ENCODE results near the gene DNAJC27.

DNA sequence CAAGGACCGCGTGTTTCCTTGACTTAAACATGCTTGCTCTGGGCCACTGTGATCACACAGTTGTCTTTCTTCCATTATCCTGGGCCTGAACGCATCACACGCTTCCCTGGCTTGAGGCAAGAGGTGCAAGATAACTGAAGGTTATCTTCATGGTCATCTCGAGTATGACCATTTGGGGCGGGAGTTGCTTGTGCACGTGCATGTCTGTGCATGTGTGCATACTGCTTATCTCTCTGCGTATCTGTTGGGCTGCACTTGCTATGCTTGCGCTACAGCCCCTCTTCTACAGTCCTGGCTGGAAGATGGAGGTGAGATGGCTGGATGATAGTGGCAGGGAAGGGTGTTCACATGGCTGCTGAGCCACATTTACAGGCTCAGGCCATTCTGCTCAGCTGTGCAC lies 42.9 kb upstream of the DNAJC27 start:
- TF ChIP-seq, protein P1, sequence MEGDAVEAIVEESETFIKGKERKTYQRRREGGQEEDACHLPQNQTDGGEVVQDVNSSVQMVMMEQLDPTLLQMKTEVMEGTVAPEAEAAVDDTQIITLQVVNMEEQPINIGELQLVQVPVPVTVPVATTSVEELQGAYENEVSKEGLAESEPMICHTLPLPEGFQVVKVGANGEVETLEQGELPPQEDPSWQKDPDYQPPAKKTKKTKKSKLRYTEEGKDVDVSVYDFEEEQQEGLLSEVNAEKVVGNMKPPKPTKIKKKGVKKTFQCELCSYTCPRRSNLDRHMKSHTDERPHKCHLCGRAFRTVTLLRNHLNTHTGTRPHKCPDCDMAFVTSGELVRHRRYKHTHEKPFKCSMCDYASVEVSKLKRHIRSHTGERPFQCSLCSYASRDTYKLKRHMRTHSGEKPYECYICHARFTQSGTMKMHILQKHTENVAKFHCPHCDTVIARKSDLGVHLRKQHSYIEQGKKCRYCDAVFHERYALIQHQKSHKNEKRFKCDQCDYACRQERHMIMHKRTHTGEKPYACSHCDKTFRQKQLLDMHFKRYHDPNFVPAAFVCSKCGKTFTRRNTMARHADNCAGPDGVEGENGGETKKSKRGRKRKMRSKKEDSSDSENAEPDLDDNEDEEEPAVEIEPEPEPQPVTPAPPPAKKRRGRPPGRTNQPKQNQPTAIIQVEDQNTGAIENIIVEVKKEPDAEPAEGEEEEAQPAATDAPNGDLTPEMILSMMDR (IDR thresholded peaks at IDR 0.05; ENCODE audit: low read length), result no peak
- no peak for TF ChIP-seq EZH2 (IDR thresholded peaks at IDR 0.05; ENCODE audit: borderline replicate concordance, low read length)

Data from OCI-LY1 (cell line).